AG10803 (cell line): ENCODE results near the gene SEZ6.

Source experiments
- DNase-seq: peaks from one replicate; pipeline ENCODE4 v3.0.0; 2010; ENCODE audit warnings: low read depth
- H3K4me3 ChIP-seq: 2 replicates; pipeline ENCODE4 v1.5.1; 2011; ENCODE audit warnings: mild to moderate bottlenecking, low read length, control low read depth
- CTCF ChIP-seq: conservative IDR thresholded peaks from 2 replicates; pipeline ENCODE4 v1.5.1; 2011; ENCODE audit warnings: mild to moderate bottlenecking, low read length, control low read depth, inconsistent platforms

Gene SEZ6

GRCh38 chr17:28911411-28912045 lies 94.3 kb downstream of the SEZ6 start:
- TF ChIP-seq CTCF, result no peak
- no peak for DNase-seq
- H3K4me3 ChIP-seq, result no peak overlapping the region

DNA sequence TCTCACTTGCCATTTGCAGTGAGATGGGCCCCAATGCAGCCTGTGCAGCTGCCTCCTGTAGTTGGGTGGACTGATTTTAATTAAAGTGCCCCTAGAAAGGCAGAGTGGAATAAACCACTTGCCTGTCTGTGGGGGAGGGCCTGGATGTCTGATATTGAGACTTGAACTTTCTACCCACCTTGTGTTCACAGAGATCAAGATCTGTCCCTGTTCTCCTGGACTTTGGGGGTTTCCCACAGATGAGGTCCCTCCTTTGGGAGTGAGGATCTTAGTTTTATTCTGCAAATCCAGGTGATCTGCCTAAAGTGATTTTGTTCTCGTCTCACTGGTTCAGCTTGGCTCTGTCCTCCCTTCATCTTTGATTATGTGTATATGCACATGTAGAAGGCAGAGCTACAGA lies 95.3 kb downstream of the SEZ6 start:
- no peak overlapping the region for H3K4me3 ChIP-seq
- TF ChIP-seq CTCF, result no peak
- no peak for DNase-seq

- peak; percentile 68 for DNase-seq
- H3K4me3 ChIP-seq, result no peak overlapping the region
- no peak for TF ChIP-seq CTCF
Measured at GRCh38 chr17:28908640-28909167, 97.1 kb downstream of the SEZ6 start.

GRCh38 chr17:28907709-28908475 lies 97.9 kb downstream of the SEZ6 start:
- DNase-seq, result peak; percentile 35
- H3K4me3 ChIP-seq, result no peak overlapping the region
- no peak for TF ChIP-seq CTCF

GRCh38 chr17:28906706-28907438 lies 99.0 kb downstream of the SEZ6 start:
- no peak for DNase-seq
- no peak overlapping the region for H3K4me3 ChIP-seq
- no peak for TF ChIP-seq CTCF

DNA sequence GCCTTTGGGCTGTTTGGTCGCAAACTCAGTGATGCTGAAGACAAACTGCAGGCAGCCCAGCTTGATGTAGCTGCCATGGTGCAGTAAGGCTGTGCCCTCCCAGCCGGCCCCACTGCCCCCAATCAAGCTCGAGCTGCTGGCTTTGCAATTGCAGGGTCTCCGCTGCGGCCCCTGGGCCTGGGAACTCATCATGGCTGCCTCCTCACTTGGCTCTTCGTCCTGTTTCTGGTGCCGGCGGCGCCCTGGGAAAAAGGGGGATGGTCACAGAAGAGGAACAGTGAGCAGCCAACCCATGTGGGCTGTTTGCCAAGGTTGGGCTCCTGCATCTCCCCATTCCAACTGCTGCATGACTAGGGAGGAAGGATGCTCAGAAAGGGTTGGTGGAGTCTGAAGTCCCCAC lies 99.6 kb downstream of the SEZ6 start:
- no peak for TF ChIP-seq CTCF
- no peak overlapping the region for H3K4me3 ChIP-seq
- no peak for DNase-seq
